Activated T-cell treated with anti-CD3 and anti-CD28 coated beads for 24 hours (primary cell): ENCODE data around the gene GOT2.
"Not testable (repeated sequence)": the region's sequence is repeated elsewhere in the genome, so short reads cannot be mapped to it uniquely, and the experiment has no call there.

Source experiments
- DNase-seq: peaks from one replicate; pipeline ENCODE4 v3.0.0-alpha.2; 2020; ENCODE audit warnings: low read depth

Gene GOT2

DNA sequence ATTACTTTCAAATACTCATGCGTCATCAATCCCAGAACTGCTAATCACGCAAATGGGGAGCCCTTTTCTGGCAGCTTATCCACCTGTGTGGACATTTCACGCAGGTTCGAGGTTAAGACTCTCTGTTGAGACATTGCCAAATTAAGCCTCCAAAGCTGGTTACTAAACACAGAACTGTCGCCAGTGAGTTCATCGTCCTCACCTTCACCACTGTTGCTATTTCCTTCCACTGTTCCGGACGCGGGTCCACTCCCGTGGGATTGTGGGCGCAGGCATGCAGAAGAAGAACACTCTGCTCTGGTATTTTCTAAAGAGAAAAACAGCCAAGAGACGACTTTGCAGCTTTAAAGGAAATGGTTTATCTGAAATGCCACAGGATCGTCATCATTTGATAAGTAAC, 16.1 kb downstream of the GOT2 start:
- no peak for DNase-seq

DNA sequence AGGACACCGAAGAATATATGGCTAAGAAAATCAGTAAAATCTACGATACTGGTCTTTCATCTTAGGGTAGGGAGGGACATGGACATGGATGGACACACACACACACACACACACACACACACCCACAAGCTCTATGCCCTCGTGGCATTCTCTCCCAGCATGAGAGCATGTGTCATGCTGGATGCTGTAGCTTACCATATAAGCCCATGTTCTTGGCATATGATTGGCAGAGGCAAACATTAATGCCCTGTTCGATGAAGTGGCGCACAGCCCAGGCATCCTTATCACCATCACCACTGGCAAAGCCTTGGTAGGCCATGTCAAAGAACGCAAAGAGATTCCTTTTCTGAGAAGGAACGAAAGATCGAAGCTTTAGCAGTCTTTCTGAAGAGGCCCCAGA, 17.6 kb downstream of the GOT2 start:
- no peak for DNase-seq

GRCh38 chr16:58713742-58714141, 20.4 kb downstream of the GOT2 start:
- DNase-seq, result no peak

DNA sequence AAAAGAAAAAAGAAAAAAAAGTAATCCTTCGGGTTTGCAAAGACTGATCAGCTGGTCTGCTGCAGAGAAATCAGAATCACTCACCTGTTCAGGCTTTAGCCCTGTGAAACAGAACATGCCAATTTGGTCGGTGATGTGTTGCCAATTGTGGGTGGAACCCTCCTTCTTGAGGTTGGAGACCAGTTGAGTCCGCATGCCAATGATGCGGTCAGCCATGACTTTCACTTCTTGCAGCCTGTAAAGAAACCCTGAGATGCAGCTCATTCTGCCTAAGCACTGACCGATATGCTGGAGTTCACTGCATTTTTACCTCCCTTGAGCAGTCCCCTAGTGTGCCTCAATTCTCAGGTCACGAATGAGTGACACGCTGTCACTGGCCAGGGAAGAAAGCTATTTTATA, 24.8 kb downstream of the GOT2 start:
- DNase-seq, result no peak

GRCh38 chr16:58699151-58699550, 35.0 kb downstream of the GOT2 start:
- no peak for DNase-seq

- no peak for DNase-seq
Measured at GRCh38 chr16:58695368-58695767, 38.7 kb downstream of the GOT2 start.

DNA sequence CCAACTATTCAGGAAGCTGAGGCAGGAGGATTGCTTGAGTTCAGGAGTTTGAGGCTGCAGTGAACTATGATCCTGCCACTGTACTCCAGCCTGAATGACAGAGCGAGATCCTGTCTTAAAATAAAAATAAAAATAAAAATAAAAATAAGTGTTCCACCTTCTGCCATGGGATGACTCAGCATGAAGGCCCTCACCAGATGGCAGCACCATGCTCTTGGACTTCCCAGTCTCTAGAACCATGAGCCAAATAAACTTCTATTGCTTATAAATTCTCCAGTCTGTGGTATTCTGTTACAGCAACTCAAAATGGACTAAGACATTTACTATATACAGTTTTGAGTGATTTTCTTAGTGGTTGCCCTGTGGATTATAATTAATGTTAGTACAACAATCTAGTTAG, 41.7 kb downstream of the GOT2 start:
- DNase-seq, result no peak

DNA sequence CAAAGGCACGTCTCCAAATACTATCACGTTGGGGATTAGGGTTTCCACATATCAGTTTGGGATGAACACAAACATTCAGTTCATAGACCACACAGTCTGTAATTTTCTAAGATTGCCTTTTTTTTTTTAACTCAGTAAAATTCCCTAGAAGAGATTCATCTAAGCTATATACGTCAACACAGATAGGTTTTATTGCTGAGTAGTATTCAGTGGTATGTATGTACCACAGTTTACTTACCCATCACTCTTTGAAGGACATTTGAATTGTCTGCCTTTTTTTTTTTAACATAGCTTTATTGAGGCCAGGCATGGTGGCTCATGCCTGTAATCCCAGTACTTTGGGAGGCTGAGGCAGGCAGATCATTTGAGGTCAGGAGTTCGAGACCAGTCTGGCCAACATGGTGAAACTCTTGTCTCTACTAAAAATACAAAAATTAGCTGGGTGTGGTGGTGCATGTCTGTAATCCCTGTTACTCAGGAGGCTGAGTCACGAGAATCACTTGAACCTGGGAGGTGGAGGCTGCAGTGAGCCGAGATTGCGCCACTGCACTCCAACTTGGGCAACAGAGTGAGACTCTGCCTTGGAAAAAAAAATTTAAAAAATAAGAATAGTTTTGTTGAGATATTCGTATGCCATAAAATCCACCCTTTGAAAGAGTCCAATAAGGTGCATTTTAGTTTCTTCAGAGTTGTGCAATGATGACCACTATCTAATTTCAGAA, 47.0 kb downstream of the GOT2 start:
- not testable (repeated sequence) for DNase-seq

GRCh38 chr16:58685084-58685449, 49.0 kb downstream of the GOT2 start:
- DNase-seq, result no peak

DNA sequence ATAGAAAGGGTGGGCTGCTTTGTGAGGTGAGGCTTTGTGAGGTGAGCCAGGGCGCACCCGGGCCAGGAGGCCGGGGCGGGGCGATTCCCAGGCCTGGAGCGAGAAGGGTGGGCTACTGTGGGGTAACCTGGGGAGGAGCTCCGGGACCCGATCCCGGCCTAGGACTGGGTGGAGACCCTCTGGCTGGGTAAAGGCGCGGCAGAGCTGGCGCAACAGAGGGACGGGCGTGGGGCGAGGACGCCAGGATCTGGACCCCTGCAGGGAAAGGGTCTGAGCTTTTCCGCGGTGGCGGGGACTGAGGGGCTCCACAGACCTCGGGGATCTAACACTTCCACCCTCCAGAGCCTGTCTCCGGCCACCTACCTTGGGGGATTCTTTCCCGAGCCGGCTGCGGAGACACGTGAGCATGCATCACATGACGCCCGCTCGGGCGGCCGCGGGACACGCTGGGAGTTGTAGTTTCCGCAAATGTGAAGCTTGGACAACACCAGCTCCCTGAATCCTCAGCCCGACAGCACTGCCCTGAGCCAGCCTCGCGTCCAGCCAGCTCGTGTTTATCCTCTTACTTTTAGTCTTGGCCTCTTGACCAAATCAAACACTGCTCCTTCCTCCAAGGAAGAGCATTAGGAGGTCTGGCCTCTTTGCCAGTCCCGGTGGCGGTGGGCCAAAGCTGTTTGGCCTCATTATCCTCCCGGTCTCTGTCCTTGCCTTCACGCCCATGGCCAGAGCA, 49.6 kb downstream of the GOT2 start, which contains the start of gene SLC38A7:
TSS of gene SLC38A7 (minus strand) at position 417 of the 730 bp plus-strand sequence. CDS start 4,644 bp downstream, outside the sequence.
- DNase-seq, result peak; percentile 72

DNA sequence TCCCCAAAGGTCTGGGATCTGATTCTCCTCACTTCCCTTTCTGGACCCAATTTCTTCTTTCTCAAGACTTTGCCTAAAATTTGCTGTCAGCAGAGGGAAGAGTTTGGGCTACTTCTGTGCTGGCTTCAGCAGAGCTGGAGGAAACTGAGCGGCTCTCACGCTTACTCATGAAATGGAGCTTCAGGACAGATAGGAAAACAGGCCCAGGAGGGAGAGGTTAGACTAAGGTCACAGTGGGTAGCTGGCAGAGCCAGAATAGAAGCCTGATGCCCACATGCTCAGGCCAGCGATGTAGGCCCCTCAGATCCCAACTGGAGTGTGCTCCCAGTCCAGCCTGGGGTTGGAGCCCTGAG, 50.1 kb downstream of the GOT2 start:
- no peak for DNase-seq

DNA sequence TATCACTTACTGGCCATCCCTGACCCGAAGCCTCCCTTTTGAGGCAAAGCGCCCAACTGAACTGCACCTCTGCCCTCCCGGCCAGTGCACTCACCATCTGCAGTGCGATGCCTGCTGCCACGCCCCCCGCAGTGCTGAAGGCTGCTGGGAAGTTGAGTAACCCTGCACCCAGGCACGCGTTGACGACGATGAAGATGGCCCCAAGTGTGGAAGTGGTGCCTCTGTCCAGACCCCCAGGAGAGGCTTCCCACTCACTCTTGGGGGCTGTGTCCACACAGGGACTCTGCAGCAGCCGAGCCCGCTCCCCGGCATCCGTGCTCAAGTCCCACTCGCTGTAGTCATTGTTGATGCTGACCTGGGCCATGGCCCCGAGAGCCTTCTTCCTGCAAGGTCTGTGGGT, 54.4 kb downstream of the GOT2 start:
- DNase-seq, result no peak

DNA sequence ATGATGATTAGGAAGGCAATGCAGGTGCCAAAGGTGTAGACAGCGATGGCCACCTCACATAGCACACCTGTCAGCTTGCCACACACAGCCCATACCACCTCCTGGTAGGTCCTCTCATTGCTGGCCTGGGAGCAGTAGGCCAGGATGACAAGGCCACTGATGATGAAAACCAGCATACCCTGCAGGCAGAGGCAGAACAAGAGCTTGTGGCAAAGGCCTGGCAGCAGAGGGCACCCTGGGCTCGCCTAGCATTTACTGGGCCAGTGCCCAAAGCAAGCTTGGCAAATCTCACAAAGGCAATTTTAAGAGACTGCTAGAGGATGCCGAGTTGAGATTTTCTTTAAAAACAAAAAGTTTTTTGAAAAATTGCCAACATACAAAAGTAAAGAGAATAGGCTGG, 55.4 kb downstream of the GOT2 start:
- DNase-seq, result no peak

GRCh38 chr16:58678269-58678668, 55.8 kb downstream of the GOT2 start:
- no peak for DNase-seq

GRCh38 chr16:58670946-58671583, 63.1 kb downstream of the GOT2 start:
- no peak for DNase-seq

- no peak for DNase-seq
Measured at GRCh38 chr16:58670177-58670576, 63.9 kb downstream of the GOT2 start.

- DNase-seq, result no peak
Measured at GRCh38 chr16:58665200-58665599, 68.9 kb downstream of the GOT2 start.

- DNase-seq, result no peak
Measured at GRCh38 chr16:58661199-58661830, 72.8 kb downstream of the GOT2 start.

DNA sequence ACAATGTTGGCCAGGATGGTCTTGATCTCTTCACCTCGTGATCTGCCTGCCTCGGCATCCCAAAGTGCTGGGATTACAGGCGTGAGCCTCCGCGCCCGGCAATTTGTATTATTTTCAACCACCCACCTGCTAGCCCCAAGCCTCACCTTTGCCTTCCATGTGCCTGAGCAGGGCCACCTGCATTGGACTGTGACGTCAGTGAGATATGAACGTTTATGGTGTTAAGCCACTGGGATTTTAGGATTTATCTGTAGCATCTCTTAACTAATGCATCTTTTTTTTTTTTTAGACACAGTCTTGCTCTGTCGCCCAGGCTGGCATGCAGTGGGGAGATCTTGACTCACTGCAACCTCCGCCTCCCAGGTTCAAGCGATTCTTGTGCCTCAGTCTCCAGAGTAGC, 74.2 kb downstream of the GOT2 start:
- not testable (repeated sequence) for DNase-seq

DNA sequence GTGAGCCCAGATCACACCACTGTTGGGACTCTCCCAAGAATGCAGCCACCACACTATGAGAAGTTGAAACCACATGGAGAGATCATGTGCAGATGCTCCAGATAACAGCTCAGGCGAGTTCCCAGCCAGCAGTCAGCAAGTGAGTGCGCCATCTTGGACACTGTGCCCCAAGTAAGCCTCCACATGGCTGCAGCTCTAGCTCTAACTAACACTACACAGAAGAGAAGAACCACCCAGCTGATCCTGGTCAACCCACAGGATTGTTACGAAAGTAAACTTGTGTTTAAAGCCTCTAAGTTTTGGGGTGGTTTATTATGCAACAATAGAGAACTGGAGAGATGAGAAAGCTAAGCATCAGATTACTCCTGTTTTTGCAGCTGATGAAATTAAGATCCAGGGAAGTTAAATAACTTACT, 75.3 kb downstream of the GOT2 start:
- DNase-seq, result no peak
